OCI-LY1 (cell line): ENCODE measurements around the gene PTPRG.

ENCODE experiments used
- EZH2 ChIP-seq: fragments of 200-600 bp; sonication (generic), shearing (Covaris generic); IDR thresholded peaks from 2 replicates; pipeline ENCODE4 v1.8.0; 2017; ENCODE audit warnings: borderline replicate concordance, mixed run types, mild to moderate bottlenecking, antibody characterized with exemption, low read length, moderate library complexity, mixed read lengths
- TF ChIP-seq, protein P1 (sequence below): fragments of 200-600 bp; sonication (generic), shearing (Covaris generic); IDR thresholded peaks from 2 replicates; pipeline ENCODE4 v1.5.1; 2017; ENCODE audit warnings: mild to moderate bottlenecking, antibody characterized with exemption, low read length, moderate library complexity, mixed read lengths

DNA sequence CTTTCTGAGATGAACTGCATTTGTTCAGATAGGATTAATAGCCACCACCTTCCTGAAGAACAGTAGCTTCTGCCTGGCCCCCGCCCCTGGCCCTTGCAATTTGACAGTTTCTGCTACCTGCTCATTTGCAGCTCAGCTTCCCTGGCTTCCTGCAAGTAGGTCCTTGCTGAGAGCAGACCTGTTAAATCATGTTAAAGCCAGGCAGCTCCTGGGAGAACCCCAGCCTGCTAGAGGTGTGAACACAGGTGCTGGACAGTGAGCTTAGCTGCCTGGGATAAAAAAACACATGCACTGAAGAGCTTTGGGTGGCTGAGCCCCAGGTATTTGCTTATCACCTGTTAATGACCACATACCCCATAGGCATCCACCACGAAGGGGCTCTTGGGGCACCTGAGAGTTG is 143.4 kb downstream of the PTPRG start:
- TF ChIP-seq, protein P1, sequence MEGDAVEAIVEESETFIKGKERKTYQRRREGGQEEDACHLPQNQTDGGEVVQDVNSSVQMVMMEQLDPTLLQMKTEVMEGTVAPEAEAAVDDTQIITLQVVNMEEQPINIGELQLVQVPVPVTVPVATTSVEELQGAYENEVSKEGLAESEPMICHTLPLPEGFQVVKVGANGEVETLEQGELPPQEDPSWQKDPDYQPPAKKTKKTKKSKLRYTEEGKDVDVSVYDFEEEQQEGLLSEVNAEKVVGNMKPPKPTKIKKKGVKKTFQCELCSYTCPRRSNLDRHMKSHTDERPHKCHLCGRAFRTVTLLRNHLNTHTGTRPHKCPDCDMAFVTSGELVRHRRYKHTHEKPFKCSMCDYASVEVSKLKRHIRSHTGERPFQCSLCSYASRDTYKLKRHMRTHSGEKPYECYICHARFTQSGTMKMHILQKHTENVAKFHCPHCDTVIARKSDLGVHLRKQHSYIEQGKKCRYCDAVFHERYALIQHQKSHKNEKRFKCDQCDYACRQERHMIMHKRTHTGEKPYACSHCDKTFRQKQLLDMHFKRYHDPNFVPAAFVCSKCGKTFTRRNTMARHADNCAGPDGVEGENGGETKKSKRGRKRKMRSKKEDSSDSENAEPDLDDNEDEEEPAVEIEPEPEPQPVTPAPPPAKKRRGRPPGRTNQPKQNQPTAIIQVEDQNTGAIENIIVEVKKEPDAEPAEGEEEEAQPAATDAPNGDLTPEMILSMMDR: no peak
- no peak for TF ChIP-seq EZH2
